Parathyroid adenoma (tissue), 2 donors: Measurements from ENCODE around the gene FNDC3B.

Experiments used
- H2AFZ ChIP-seq: fragments of 300-600 bp; sonication (generic); one replicate; pipeline ENCODE4 v1.7.0; 2017; ENCODE audit warnings: antibody characterized with exemption, mild to moderate bottlenecking
- H3K27ac ChIP-seq: fragments of 300-600 bp; sonication (generic); one replicate; pipeline ENCODE4 v1.7.0; 2017
- H3K27me3 ChIP-seq: fragments of 300-600 bp; sonication (generic); one replicate; pipeline ENCODE4 v1.7.0; 2017; ENCODE audit warnings: low read length; ENCODE audit not compliant: control insufficient read depth, insufficient read depth
- H3K36me3 ChIP-seq: fragments of 300-600 bp; sonication (generic); one replicate; pipeline ENCODE4 v1.7.0; 2017; ENCODE audit warnings: low read length; ENCODE audit not compliant: control insufficient read depth, insufficient read depth
- H3K4me1 ChIP-seq: fragments of 300-600 bp; sonication (generic); one replicate; pipeline ENCODE4 v1.7.0; 2017; ENCODE audit warnings: control low read depth
- H3K4me2 ChIP-seq: fragments of 300-600 bp; sonication (generic); one replicate; pipeline ENCODE4 v1.7.0; 2017; ENCODE audit warnings: low read length
- H3K4me3 ChIP-seq: fragments of 300-600 bp; sonication (generic); one replicate; pipeline ENCODE4 v1.7.0; 2017; ENCODE audit warnings: low read depth, low read length
- H3K79me2 ChIP-seq: fragments of 300-600 bp; sonication (generic); one replicate; pipeline ENCODE4 v1.7.0; 2017; ENCODE audit warnings: control low read depth
- H3K9ac ChIP-seq: fragments of 300-600 bp; sonication (generic); one replicate; pipeline ENCODE4 v1.7.0; 2017; ENCODE audit warnings: mild to moderate bottlenecking
- H3K9me3 ChIP-seq: fragments of 300-600 bp; sonication (generic); one replicate; pipeline ENCODE4 v1.7.0; 2017; ENCODE audit warnings: low read length; ENCODE audit not compliant: control insufficient read depth
- CTCF ChIP-seq: fragments of 300-600 bp; sonication (generic); IDR thresholded peaks from one replicate; pipeline ENCODE4 v1.7.0; 2017; ENCODE audit warnings: antibody characterized with exemption, mild to moderate bottlenecking
- donor health status: primary hyperparathyroidism.

Gene FNDC3B

GRCh38 chr3:172125963-172126457 lies 86.6 kb downstream of the FNDC3B start:
- H2AFZ ChIP-seq = no peak overlapping the region
- H3K9me3 ChIP-seq = no peaks in the 10 kb centered on the region
- no peak for TF ChIP-seq CTCF
- peaks cover 2% of the 10 kb centered on the region for H3K4me1 ChIP-seq
- H3K9ac ChIP-seq = no peak overlapping the region
- H3K4me2 ChIP-seq = no peak overlapping the region
- H3K36me3 ChIP-seq = no peaks in the 10 kb centered on the region
- no peak overlapping the region for H3K4me3 ChIP-seq
- H3K79me2 ChIP-seq = peaks cover 29% of the 10 kb centered on the region
- no peak overlapping the region for H3K27ac ChIP-seq
- H3K27me3 ChIP-seq = no peaks in the 10 kb centered on the region

DNA sequence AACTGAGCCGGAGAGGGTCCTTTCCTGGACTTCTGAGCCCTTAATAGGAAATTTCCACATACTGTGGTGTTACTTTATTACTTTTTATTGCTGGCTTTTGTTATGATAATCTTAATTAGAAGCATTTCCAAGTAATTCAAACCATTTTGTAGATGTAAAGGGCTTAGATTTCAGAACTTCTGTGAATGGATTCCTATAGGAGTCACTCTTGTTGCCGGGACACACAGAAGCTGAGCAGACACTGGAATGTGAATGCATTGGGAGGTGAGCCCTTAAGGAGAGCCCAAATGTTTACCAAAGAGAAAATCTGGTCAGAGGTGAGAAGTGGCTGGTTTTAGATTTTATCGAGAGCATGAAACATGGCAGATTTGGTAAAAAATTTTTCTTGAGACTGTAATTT lies 87.4 kb downstream of the FNDC3B start:
- H3K4me3 ChIP-seq = no peak overlapping the region
- H3K9ac ChIP-seq = no peak overlapping the region

GRCh38 chr3:172127141-172127540 lies 87.8 kb downstream of the FNDC3B start:
- Histone ChIP-seq H3K4me1 (peaks cover 2% of the 10 kb centered on the region), H3K4me2 (no peak overlapping the region), H3K79me2 (peaks cover 32% of the 10 kb centered on the region), H3K9ac (no peak overlapping the region), H2AFZ (no peak overlapping the region), H3K27me3 (no peaks in the 10 kb centered on the region), H3K36me3 (no peaks in the 10 kb centered on the region), H3K27ac (no peak overlapping the region), H3K4me3 (no peak overlapping the region), H3K9me3 (no peaks in the 10 kb centered on the region)
- no peak for TF ChIP-seq CTCF

More for the DNA sequence above, 87.4 kb downstream of the FNDC3B start:
- Histone ChIP-seq H3K36me3 (no peaks in the 10 kb centered on the region), H3K4me2 (no peak overlapping the region), H3K27ac (no peak overlapping the region), H3K79me2 (peaks cover 32% of the 10 kb centered on the region), H3K4me1 (peaks cover 2% of the 10 kb centered on the region), H2AFZ (no peak overlapping the region), H3K9me3 (no peaks in the 10 kb centered on the region), H3K27me3 (no peaks in the 10 kb centered on the region)
- TF ChIP-seq CTCF = no peak

GRCh38 chr3:172127929-172128580 lies 88.7 kb downstream of the FNDC3B start:
- Histone ChIP-seq H3K4me3 (no peak overlapping the region), H3K36me3 (no peaks in the 10 kb centered on the region), H3K4me1 (peaks cover 2% of the 10 kb centered on the region), H3K27me3 (no peaks in the 10 kb centered on the region), H3K79me2 (peaks cover 25% of the 10 kb centered on the region), H3K9ac (no peak overlapping the region), H3K4me2 (no peak overlapping the region), H3K9me3 (no peaks in the 10 kb centered on the region), H2AFZ (no peak overlapping the region), H3K27ac (no peak overlapping the region)
- no peak for TF ChIP-seq CTCF

GRCh38 chr3:172128858-172129257 lies 89.5 kb downstream of the FNDC3B start:
- no peak overlapping the region for H3K4me2 ChIP-seq
- no peak overlapping the region for H3K4me3 ChIP-seq
- no peak overlapping the region for H2AFZ ChIP-seq
- H3K79me2 ChIP-seq = peaks cover 23% of the 10 kb centered on the region
- no peak overlapping the region for H3K27ac ChIP-seq
- no peaks in the 10 kb centered on the region for H3K27me3 ChIP-seq
- no peak for TF ChIP-seq CTCF
- H3K4me1 ChIP-seq = peaks cover 2% of the 10 kb centered on the region
- H3K9ac ChIP-seq = no peak overlapping the region
- no peaks in the 10 kb centered on the region for H3K36me3 ChIP-seq
- H3K9me3 ChIP-seq = no peaks in the 10 kb centered on the region
